Astrocyte of the cerebellum (primary cell): ENCODE measurements around the gene EMILIN2.
"Not testable (repeated sequence)": the region's sequence is repeated elsewhere in the genome, so short reads cannot be mapped to it uniquely, and the experiment has no call there.

Experiments
- DNase-seq: peaks from one replicate; pipeline ENCODE4 v3.0.0-alpha.2; 2011; ENCODE audit warnings: low read depth
- H3K4me3 ChIP-seq: 2 replicates; pipeline ENCODE4 v1.5.1; 2011; ENCODE audit warnings: mild to moderate bottlenecking, low read depth, low read length, moderate library complexity
- in situ Hi-C: cut with HindIII; loops from 2 replicates; pipeline ENCODE4 v1.10.0; 2017; ENCODE audit warnings: low sequenced_read_pairs
- TF ChIP-seq, protein P1 (sequence below): IDR thresholded peaks from 2 replicates; pipeline ENCODE4 v1.5.1; 2012; ENCODE audit warnings: low read length, low read depth, moderate library complexity, mild to moderate bottlenecking; ENCODE audit errors: missing control alignments

Gene EMILIN2

DNA sequence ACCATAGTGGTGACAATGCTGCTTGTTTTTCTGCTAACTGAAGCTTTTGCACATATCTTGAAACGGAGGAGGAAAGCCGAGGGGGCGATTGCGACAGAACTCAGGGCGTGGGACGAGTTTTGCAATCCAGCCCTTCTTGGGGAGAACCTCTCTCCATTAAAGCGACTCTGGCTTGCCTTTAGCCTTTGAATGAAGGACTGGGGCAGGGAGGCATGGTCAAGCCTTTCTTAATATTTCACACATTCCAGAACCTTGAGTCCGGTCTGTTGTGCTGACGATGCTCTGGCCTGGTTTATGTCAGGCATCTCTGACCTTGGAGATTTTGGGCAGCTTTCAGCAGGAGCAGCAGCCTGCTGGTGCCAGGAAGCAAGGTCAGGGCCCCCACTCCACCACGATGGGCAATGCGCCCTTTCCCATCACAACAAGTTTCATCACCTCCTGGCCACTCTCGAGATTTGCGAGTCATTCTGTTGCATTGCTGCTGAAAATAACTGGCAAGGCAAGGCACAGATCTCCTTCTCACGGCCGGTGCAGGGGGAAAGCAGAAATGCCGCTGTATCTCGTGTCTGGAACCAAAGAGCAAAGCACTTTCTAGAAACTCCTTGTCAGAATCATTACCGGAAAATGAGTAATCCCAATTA, 10.8 kb downstream of the EMILIN2 start:
- DNase-seq: no peak
- in situ Hi-C loops: no loop called here
- TF ChIP-seq, protein P1, sequence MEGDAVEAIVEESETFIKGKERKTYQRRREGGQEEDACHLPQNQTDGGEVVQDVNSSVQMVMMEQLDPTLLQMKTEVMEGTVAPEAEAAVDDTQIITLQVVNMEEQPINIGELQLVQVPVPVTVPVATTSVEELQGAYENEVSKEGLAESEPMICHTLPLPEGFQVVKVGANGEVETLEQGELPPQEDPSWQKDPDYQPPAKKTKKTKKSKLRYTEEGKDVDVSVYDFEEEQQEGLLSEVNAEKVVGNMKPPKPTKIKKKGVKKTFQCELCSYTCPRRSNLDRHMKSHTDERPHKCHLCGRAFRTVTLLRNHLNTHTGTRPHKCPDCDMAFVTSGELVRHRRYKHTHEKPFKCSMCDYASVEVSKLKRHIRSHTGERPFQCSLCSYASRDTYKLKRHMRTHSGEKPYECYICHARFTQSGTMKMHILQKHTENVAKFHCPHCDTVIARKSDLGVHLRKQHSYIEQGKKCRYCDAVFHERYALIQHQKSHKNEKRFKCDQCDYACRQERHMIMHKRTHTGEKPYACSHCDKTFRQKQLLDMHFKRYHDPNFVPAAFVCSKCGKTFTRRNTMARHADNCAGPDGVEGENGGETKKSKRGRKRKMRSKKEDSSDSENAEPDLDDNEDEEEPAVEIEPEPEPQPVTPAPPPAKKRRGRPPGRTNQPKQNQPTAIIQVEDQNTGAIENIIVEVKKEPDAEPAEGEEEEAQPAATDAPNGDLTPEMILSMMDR: no peak
- H3K4me3 ChIP-seq: no peak overlapping the region

GRCh38 chr18:2860397-2860796, 13.6 kb downstream of the EMILIN2 start:
- H3K4me3 ChIP-seq, in situ Hi-C loops: not testable (repeated sequence)

DNA sequence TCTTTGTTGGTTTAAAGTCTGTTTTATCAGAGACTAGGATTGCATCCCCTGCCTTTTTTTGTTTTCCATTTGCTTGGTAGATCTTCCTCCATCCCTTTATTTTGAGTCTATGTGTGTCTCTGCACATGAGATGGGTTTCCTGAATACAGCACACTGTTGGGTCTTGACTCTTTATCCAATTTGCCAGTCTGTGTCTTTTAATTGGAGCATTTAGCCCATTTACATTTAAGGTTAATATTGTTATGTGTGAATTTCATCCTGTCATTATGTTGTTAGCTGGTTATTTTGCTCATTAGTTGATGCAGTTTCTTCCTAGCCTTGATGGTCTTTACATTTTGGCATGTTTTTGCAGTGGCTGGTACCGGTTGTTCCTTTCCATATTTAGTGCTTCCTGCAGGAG, 17.2 kb downstream of the EMILIN2 start:
- in situ Hi-C loops, DNase-seq: not testable (repeated sequence)

More at GRCh38 chr18:2860397-2860796, 13.6 kb downstream of the EMILIN2 start:
- DNase-seq: not testable (repeated sequence)

DNA sequence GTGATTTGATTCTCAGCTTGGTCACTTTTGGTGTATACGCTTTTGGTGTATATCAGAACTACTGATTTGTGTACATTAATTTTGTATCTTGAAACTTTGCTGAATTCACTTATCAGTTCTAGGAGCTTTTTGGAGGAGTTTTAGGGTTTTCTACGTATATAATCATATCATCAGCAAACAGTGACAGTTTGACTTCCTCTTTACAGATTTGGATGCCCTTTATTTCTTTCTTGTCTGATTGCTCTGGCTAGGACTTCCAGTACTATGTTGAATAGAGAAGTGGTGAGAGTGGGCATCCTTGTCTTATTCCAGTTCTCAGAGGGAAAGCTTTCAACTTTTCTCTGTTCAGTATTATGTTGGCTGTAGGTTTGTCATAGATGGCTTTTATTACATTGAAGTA, 19.7 kb downstream of the EMILIN2 start:
- H3K4me3 ChIP-seq, DNase-seq, in situ Hi-C loops: not testable (repeated sequence)

More for the DNA sequence above, 17.2 kb downstream of the EMILIN2 start:
- H3K4me3 ChIP-seq: not testable (repeated sequence)

DNA sequence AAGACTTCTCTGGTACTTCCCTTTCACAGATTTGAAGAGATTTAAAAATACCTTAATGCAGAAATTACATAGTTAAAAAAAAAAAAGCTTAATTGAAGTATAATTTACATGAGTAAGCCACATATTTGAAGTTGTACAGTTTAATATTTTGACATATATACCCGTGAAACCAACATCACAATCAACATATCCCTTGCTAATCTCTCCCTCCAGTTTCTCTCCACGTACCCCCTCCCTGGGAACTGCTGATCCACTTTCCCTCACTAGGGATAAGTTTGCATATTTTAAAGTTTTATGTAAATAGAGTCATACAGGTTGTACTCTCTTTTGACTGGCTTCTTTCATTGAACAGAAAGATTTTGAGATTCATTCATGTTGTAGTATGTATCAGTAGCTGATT, 22.4 kb downstream of the EMILIN2 start:
- TF ChIP-seq, protein P1: no peak
- no peak for DNase-seq
- in situ Hi-C loops: no loop called here
- H3K4me3 ChIP-seq: no peak overlapping the region

- in situ Hi-C loops: no loop called here
- TF ChIP-seq, protein P1: no peak
- no peak overlapping the region for H3K4me3 ChIP-seq
- DNase-seq: no peak
Observed at GRCh38 chr18:2871111-2871720, 24.4 kb downstream of the EMILIN2 start.

DNA sequence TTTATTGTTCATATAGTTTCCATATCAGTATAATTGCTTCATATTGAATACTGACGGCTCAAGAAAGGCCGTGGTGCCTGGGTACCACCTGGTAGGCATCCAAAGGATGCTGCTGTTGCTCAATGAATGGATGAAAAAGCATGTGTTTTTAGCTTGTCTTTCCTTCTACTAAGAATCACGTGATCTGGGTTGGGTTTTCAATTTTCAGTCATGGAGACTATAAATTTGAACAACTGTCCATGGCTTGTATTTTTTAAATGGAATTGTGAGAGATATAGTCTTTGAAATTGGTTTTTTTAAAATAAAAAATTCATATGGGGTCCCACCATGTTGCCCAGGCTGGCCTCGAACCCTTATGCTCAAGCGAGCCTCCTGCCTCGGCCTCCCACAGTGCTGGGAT, 25.3 kb downstream of the EMILIN2 start:
- no peak for DNase-seq
- H3K4me3 ChIP-seq: no peak overlapping the region
- in situ Hi-C loops: no loop called here
- TF ChIP-seq, protein P1: no peak

DNA sequence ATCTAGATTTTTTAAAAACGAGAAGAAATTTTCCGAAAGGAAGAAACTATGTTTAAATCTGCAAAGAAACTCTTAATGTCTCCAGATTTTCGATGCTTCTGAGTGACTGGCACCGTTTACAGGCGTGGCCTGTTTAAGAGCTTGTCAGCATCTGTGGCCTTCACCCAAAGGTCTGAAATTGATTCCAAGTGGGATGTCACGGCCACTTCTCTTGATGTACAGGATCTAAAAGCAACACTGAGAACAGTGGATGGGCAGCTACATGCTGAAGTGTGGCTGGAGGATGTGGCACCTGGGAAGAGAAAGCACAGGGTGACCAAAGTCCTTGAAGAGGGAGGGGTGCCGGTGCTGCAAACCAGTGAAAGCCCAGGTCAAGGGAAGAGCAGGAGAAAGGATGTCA, 28.0 kb downstream of the EMILIN2 start:
- H3K4me3 ChIP-seq: no peak overlapping the region
- DNase-seq: no peak
- in situ Hi-C loops: no loop called here
- TF ChIP-seq, protein P1: no peak
